IPS-20b (cell line): ENCODE results near the gene MEG3.

Source experiments
- H3K27ac ChIP-seq: one replicate; pipeline ENCODE4 v1.5.1; 2013; ENCODE audit warnings: low read length
- H3K27me3 ChIP-seq: 2 replicates; pipeline ENCODE4 v1.6.1; 2013; ENCODE audit warnings: mild to moderate bottlenecking, low read length, inconsistent platforms; ENCODE audit not compliant: insufficient read depth
- H3K36me3 ChIP-seq: 2 replicates; pipeline ENCODE4 v1.6.1; 2013; ENCODE audit warnings: low read depth, mild to moderate bottlenecking, inconsistent platforms, low read length, moderate library complexity; ENCODE audit not compliant: insufficient read depth
- H3K4me1 ChIP-seq: 2 replicates; pipeline ENCODE4 v1.6.1; 2013; ENCODE audit warnings: mild to moderate bottlenecking, control low read depth, inconsistent platforms, low read length, moderate library complexity; ENCODE audit not compliant: insufficient read depth
- H3K4me3 ChIP-seq: 2 replicates; pipeline ENCODE4 v1.5.1; 2013; ENCODE audit warnings: mild to moderate bottlenecking, low read length, inconsistent platforms
- H3K9ac ChIP-seq: 2 replicates; pipeline ENCODE4 v1.6.1; 2013; ENCODE audit warnings: low read depth, mild to moderate bottlenecking, inconsistent platforms, low read length, moderate library complexity
- H3K9me3 ChIP-seq: 2 replicates; pipeline ENCODE4 v1.6.1; 2013; ENCODE audit warnings: mild to moderate bottlenecking, low read depth, low read length, inconsistent platforms; ENCODE audit not compliant: insufficient read depth

The MEG3 gene

GRCh38 chr14:100783630-100784370 lies 42.1 kb upstream of the MEG3 start:
- Histone ChIP-seq H3K9ac (no peak overlapping the region), H3K36me3 (no peaks in the 10 kb centered on the region), H3K9me3 (no peaks in the 10 kb centered on the region), H3K27ac (no peak overlapping the region), H3K4me3 (no peak overlapping the region), H3K4me1 (no peaks in the 10 kb centered on the region), H3K27me3 (no peaks in the 10 kb centered on the region)

GRCh38 chr14:100784523-100785337 lies 41.2 kb upstream of the MEG3 start:
- no peak overlapping the region for H3K4me3 ChIP-seq
- no peak overlapping the region for H3K27ac ChIP-seq
- H3K9ac ChIP-seq, result no peak overlapping the region
- H3K9me3 ChIP-seq, result no peaks in the 10 kb centered on the region
- H3K27me3 ChIP-seq, result no peaks in the 10 kb centered on the region
- H3K4me1 ChIP-seq, result no peaks in the 10 kb centered on the region
- no peaks in the 10 kb centered on the region for H3K36me3 ChIP-seq

GRCh38 chr14:100785338-100785615 lies 40.6 kb upstream of the MEG3 start:
- no peak overlapping the region for H3K9ac ChIP-seq
- no peaks in the 10 kb centered on the region for H3K4me1 ChIP-seq
- no peak overlapping the region for H3K4me3 ChIP-seq
- no peaks in the 10 kb centered on the region for H3K36me3 ChIP-seq
- H3K27me3 ChIP-seq, result no peaks in the 10 kb centered on the region
- no peak overlapping the region for H3K27ac ChIP-seq
- no peaks in the 10 kb centered on the region for H3K9me3 ChIP-seq

- Histone ChIP-seq H3K36me3 (no peaks in the 10 kb centered on the region), H3K27ac (no peak overlapping the region), H3K9me3 (no peaks in the 10 kb centered on the region), H3K27me3 (no peaks in the 10 kb centered on the region), H3K4me3 (no peak overlapping the region), H3K9ac (no peak overlapping the region), H3K4me1 (no peaks in the 10 kb centered on the region)
Measured at GRCh38 chr14:100785626-100786025, 40.3 kb upstream of the MEG3 start.

- Histone ChIP-seq H3K9ac (no peak overlapping the region), H3K27me3 (no peaks in the 10 kb centered on the region), H3K4me1 (no peaks in the 10 kb centered on the region), H3K4me3 (no peak overlapping the region), H3K9me3 (no peaks in the 10 kb centered on the region), H3K36me3 (no peaks in the 10 kb centered on the region), H3K27ac (no peak overlapping the region)
Measured at GRCh38 chr14:100786131-100786530, 39.8 kb upstream of the MEG3 start.

- H3K36me3 ChIP-seq, result no peaks in the 10 kb centered on the region
- H3K27ac ChIP-seq, result no peak overlapping the region
- no peaks in the 10 kb centered on the region for H3K4me1 ChIP-seq
- H3K27me3 ChIP-seq, result no peaks in the 10 kb centered on the region
- H3K9ac ChIP-seq, result no peak overlapping the region
- no peak overlapping the region for H3K4me3 ChIP-seq
- H3K9me3 ChIP-seq, result no peaks in the 10 kb centered on the region
Measured at GRCh38 chr14:100786576-100787219, 39.2 kb upstream of the MEG3 start.

- Histone ChIP-seq H3K27ac (no peak overlapping the region), H3K9ac (no peak overlapping the region), H3K9me3 (no peaks in the 10 kb centered on the region), H3K4me3 (no peak overlapping the region), H3K36me3 (no peaks in the 10 kb centered on the region), H3K4me1 (no peaks in the 10 kb centered on the region), H3K27me3 (no peaks in the 10 kb centered on the region)
Measured at GRCh38 chr14:100787659-100788058, 38.3 kb upstream of the MEG3 start.

GRCh38 chr14:100788517-100788916 lies 37.4 kb upstream of the MEG3 start:
- Histone ChIP-seq H3K9ac (no peak overlapping the region), H3K4me1 (no peaks in the 10 kb centered on the region), H3K36me3 (no peaks in the 10 kb centered on the region), H3K27me3 (no peaks in the 10 kb centered on the region), H3K9me3 (no peaks in the 10 kb centered on the region), H3K27ac (no peak overlapping the region), H3K4me3 (no peak overlapping the region)

GRCh38 chr14:100788942-100789341 lies 37.0 kb upstream of the MEG3 start:
- no peak overlapping the region for H3K9ac ChIP-seq
- no peak overlapping the region for H3K27ac ChIP-seq
- H3K36me3 ChIP-seq, result no peaks in the 10 kb centered on the region
- H3K4me3 ChIP-seq, result no peak overlapping the region
- no peaks in the 10 kb centered on the region for H3K4me1 ChIP-seq
- no peaks in the 10 kb centered on the region for H3K9me3 ChIP-seq
- H3K27me3 ChIP-seq, result no peaks in the 10 kb centered on the region

GRCh38 chr14:100789460-100790417 lies 36.2 kb upstream of the MEG3 start:
- Histone ChIP-seq H3K4me1 (no peaks in the 10 kb centered on the region), H3K9me3 (no peaks in the 10 kb centered on the region), H3K4me3 (no peak overlapping the region), H3K27me3 (no peaks in the 10 kb centered on the region), H3K36me3 (no peaks in the 10 kb centered on the region), H3K27ac (no peak overlapping the region), H3K9ac (no peak overlapping the region)
